WTC11 (cell line): ENCODE results near the gene CTAG1B. TPM values are rescaled to one million over a fixed set of nuclear protein-coding genes. Genes with fewer than 3 reads are reported as not detected.

Experiments
- ATAC-seq: fragments of 200-7000 bp; cut with Tn5 transposase; 2 replicates; pipeline ENCODE4 v1.10.0; 2021; ENCODE audit warnings: mild to moderate bottlenecking, moderate library complexity
- CTCF ChIA-PET: fragments of 300-600 bp; sonication (Branson Sonifier 250); formaldehyde crosslinking; loops from one replicate; lab custom pipeline; 2021; ENCODE audit warnings: antibody characterized with exemption; lab: Charles Lee
- POLR2A ChIA-PET: fragments of 350-600 bp; sonication (Branson Sonifier 250); formaldehyde crosslinking; loops from one replicate; lab custom pipeline; 2021; ENCODE audit warnings: antibody characterized with exemption; lab: Charles Lee
- DNase-seq: peaks from one replicate; pipeline ENCODE4 v3.0.0; 2021; ENCODE audit warnings: low spot score
- H3K27ac Mint-ChIP-seq: 2 replicates; pipeline ENCODE4 v1.8.0; 2021; ENCODE audit warnings: mixed read lengths
- H3K27me3 Mint-ChIP-seq: 2 replicates; pipeline ENCODE4 v1.8.0; 2021; ENCODE audit warnings: low read depth, mild to moderate bottlenecking, moderate library complexity, mixed read lengths
- H3K36me3 Mint-ChIP-seq: 2 replicates; pipeline ENCODE4 v1.8.0; 2021; ENCODE audit warnings: mixed read lengths
- H3K4me1 Mint-ChIP-seq: 2 replicates; pipeline ENCODE4 v1.8.0; 2022; ENCODE audit warnings: mixed read lengths
- H3K4me3 Mint-ChIP-seq: 2 replicates; pipeline ENCODE4 v1.8.0; 2021; ENCODE audit warnings: mild to moderate bottlenecking, moderate library complexity, mixed read lengths
- H3K9me3 Mint-ChIP-seq: 2 replicates; pipeline ENCODE4 v1.8.0; 2021; ENCODE audit warnings: mixed read lengths
- CBFB ChIP-seq: sonication (generic); formaldehyde crosslinking; IDR thresholded peaks from 2 replicates; pipeline ENCODE4 v1.8.1; 2022; ENCODE audit warnings: mild to moderate bottlenecking, low read depth, missing genetic modification reagents
- EMX1 ChIP-seq: fragments of 250-450 bp; sonication (Bioruptor Pico); IDR thresholded peaks from 2 replicates; pipeline ENCODE4 v1.8.0; 2021; ENCODE audit warnings: mild to moderate bottlenecking
- FOXJ3 ChIP-seq: sonication (generic); formaldehyde crosslinking; IDR thresholded peaks from 2 replicates; pipeline ENCODE4 v1.9.0; 2021; ENCODE audit warnings: missing genetic modification reagents, mild to moderate bottlenecking, borderline replicate concordance
- KAT7 ChIP-seq: sonication (generic); formaldehyde crosslinking; IDR thresholded peaks from 2 replicates; pipeline ENCODE4 v1.8.1; 2023; ENCODE audit warnings: missing genetic modification reagents, mild to moderate bottlenecking, borderline replicate concordance
- NFATC4 ChIP-seq: fragments of 250-450 bp; sonication (Bioruptor Pico); IDR thresholded peaks from 2 replicates; pipeline ENCODE4 v1.9.0; 2021; ENCODE audit warnings: mild to moderate bottlenecking
- NFYB ChIP-seq: sonication (generic); formaldehyde crosslinking; conservative IDR thresholded peaks from 2 replicates; pipeline ENCODE4 v1.8.0; 2022; ENCODE audit warnings: low read depth, missing genetic modification reagents
- TEAD1 ChIP-seq: sonication (generic); formaldehyde crosslinking; IDR thresholded peaks from 2 replicates; pipeline ENCODE4 v1.8.0; 2022; ENCODE audit warnings: mild to moderate bottlenecking, missing genetic modification reagents
- TEAD4 ChIP-seq: sonication (generic); formaldehyde crosslinking; IDR thresholded peaks from 2 replicates; pipeline ENCODE4 v1.8.0; 2022; ENCODE audit warnings: mild to moderate bottlenecking, missing genetic modification reagents
- ZNF138 ChIP-seq: sonication (generic); formaldehyde crosslinking; conservative IDR thresholded peaks from 2 replicates; pipeline ENCODE4 v1.8.1; 2022; ENCODE audit warnings: mild to moderate bottlenecking, moderate library complexity, missing genetic modification reagents
- ZNF232 ChIP-seq: sonication (generic); formaldehyde crosslinking; IDR thresholded peaks from 2 replicates; pipeline ENCODE4 v1.8.0; 2022; ENCODE audit warnings: mild to moderate bottlenecking, missing genetic modification reagents
- total RNA-seq: library from RNA; stranded (reverse); gene quantifications from 3 replicates; pipeline ENCODE4 v1.2.3, GENCODE V29; 2021
- TF ChIP-seq, protein P1 (sequence below): sonication (generic); formaldehyde crosslinking; conservative IDR thresholded peaks from 2 replicates; pipeline ENCODE4 v1.8.1; 2022; ENCODE audit warnings: mild to moderate bottlenecking, missing genetic modification reagents
- TF ChIP-seq, protein P2 (sequence below): sonication (generic); formaldehyde crosslinking; IDR thresholded peaks from 2 replicates; pipeline ENCODE4 v1.8.0; 2023; ENCODE audit warnings: missing genetic modification reagents
- TF ChIP-seq, protein P3 (sequence below): sonication (generic); formaldehyde crosslinking; IDR thresholded peaks from 2 replicates; pipeline ENCODE4 v1.8.1; 2023; ENCODE audit warnings: mild to moderate bottlenecking, missing genetic modification reagents, moderate library complexity
- TF ChIP-seq, protein P4 (sequence below): sonication (generic); formaldehyde crosslinking; IDR thresholded peaks from 2 replicates; pipeline ENCODE4 v1.8.1; 2023; ENCODE audit warnings: mild to moderate bottlenecking, moderate library complexity, missing genetic modification reagents
- TF ChIP-seq, protein P5 (sequence below): sonication (generic); formaldehyde crosslinking; IDR thresholded peaks from 2 replicates; pipeline ENCODE4 v1.8.1; 2022; ENCODE audit warnings: mild to moderate bottlenecking, missing genetic modification reagents, moderate library complexity, borderline replicate concordance
- TF ChIP-seq, protein P6 (sequence below): fragments of 250-450 bp; sonication (Bioruptor Pico); IDR thresholded peaks from 2 replicates; pipeline ENCODE4 v1.9.0; 2021; ENCODE audit warnings: mild to moderate bottlenecking

The CTAG1B gene
- total RNA-seq, 1 experiment from 2014 or later, result not detected

DNA sequence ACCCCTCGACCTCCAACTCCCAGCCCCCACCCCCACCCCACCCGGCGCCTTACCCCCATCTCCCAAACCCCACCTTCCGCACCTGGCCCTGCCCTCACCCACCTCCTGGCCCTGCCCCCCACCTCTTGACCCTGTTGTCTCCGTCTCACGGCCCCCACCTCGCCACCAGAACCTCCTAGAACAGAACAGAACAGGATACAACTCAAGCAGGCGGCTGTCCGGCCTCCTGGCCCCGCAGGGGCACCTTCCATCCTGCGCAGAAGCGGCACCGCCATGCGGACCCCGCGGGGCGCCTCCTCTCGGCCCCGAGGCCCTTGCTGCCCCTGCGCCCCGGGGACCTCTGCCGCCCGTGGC lies 33.9 kb upstream of the CTAG1B start (continued):
- no peak for TF ChIP-seq FOXJ3

DNA sequence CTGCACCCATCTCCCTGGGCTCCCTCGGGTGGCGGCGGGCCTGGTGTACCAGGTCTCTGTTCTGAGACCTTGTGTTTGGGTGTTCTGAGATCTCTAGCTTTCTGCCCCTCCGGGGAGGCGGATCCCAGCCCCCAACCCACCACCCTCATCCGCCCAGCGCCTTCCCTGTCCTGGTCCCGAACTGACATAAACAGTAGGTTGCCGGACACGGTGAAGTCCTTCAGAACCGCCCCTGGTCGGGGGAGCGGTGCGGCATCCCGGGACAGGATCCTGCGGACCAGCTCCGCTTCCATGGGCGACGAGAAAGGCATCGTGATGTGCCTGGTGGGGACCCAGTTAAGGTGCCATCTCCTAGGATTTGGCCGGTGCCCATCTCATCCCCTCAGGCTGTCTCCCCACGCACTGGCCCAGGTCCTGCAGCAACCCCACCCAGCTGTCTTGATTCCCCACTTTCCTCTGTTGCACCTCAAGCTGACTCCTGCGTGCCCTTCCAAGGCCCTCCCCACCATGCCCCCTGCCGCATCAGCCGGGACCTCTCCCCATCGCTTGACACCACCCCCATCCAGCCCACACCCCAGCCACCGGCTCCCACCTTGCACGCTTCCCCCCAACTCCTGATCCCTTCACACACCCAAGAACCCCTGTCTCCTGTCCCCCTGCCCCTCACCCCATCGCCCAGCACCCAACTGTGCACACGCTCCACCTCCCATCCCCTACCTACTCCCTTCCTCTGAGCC lies 33.4 kb upstream of the CTAG1B start:
- ATAC-seq (no peak), DNase-seq (no peak)
- H3K4me1 Mint-ChIP-seq, result no peaks in the 10 kb centered on the region
- ChIA-PET CTCF (no interaction called here), POLR2A (no interaction called here)
- H3K36me3 Mint-ChIP-seq, result no peaks in the 10 kb centered on the region
- no peak overlapping the region for H3K4me3 Mint-ChIP-seq
- H3K27me3 Mint-ChIP-seq, result no peaks in the 10 kb centered on the region
- H3K9me3 Mint-ChIP-seq, result no peaks in the 10 kb centered on the region
- H3K27ac Mint-ChIP-seq, result no peak overlapping the region
- no peak for TF ChIP-seq NFATC4
- TF ChIP-seq TEAD4 (CRISPR knock-in tag), result no peak
- TF ChIP-seq, protein P1, sequence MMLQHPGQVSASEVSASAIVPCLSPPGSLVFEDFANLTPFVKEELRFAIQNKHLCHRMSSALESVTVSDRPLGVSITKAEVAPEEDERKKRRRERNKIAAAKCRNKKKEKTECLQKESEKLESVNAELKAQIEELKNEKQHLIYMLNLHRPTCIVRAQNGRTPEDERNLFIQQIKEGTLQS (CRISPR knock-in tag), result no peak
- TF ChIP-seq, protein P2, sequence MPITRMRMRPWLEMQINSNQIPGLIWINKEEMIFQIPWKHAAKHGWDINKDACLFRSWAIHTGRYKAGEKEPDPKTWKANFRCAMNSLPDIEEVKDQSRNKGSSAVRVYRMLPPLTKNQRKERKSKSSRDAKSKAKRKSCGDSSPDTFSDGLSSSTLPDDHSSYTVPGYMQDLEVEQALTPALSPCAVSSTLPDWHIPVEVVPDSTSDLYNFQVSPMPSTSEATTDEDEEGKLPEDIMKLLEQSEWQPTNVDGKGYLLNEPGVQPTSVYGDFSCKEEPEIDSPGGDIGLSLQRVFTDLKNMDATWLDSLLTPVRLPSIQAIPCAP, result no peak
- no peak for TF ChIP-seq EMX1 (CRISPR knock-in tag)
- TF ChIP-seq, protein P3, sequence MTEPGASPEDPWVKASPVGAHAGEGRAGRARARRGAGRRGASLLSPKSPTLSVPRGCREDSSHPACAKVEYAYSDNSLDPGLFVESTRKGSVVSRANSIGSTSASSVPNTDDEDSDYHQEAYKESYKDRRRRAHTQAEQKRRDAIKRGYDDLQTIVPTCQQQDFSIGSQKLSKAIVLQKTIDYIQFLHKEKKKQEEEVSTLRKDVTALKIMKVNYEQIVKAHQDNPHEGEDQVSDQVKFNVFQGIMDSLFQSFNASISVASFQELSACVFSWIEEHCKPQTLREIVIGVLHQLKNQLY, result no peak
- TF ChIP-seq, protein P4, sequence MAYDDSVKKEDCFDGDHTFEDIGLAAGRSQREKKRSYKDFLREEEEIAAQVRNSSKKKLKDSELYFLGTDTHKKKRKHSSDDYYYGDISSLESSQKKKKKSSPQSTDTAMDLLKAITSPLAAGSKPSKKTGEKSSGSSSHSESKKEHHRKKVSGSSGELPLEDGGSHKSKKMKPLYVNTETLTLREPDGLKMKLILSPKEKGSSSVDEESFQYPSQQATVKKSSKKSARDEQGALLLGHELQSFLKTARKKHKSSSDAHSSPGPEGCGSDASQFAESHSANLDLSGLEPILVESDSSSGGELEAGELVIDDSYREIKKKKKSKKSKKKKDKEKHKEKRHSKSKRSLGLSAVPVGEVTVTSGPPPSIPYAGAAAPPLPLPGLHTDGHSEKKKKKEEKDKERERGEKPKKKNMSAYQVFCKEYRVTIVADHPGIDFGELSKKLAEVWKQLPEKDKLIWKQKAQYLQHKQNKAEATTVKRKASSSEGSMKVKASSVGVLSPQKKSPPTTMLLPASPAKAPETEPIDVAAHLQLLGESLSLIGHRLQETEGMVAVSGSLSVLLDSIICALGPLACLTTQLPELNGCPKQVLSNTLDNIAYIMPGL (CRISPR knock-in tag), result no peak

DNA sequence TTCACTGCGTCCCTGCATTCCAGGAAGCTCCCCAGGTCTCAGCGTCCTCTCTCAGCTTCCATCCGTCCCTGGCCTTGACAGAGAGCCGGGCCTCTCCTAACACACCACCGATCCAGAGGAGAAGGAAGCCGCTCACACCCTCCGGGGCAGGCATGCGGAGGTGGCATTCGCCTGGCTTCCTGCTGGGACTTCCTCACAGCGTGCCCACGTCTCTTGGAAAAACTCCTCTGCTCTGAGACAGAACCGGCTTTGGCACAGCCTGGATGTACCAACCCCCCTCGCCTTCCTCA lies 31.1 kb upstream of the CTAG1B start:
- Mint-ChIP-seq H3K27me3 (no peaks in the 10 kb centered on the region), H3K4me3 (no peak overlapping the region), H3K36me3 (no peaks in the 10 kb centered on the region), H3K27ac (no peak overlapping the region)
- ChIA-PET CTCF (interaction anchor here (1.2 kb wide), 1 partner anchor 99 kb away, joined by 4 read pairs; no protein-coding TSS in a partner anchor), POLR2A (no interaction called here)
- no peak for ATAC-seq
- no peak for TF ChIP-seq TEAD1 (CRISPR knock-in tag)
- no peak for TF ChIP-seq CBFB
- TF ChIP-seq, protein P5, sequence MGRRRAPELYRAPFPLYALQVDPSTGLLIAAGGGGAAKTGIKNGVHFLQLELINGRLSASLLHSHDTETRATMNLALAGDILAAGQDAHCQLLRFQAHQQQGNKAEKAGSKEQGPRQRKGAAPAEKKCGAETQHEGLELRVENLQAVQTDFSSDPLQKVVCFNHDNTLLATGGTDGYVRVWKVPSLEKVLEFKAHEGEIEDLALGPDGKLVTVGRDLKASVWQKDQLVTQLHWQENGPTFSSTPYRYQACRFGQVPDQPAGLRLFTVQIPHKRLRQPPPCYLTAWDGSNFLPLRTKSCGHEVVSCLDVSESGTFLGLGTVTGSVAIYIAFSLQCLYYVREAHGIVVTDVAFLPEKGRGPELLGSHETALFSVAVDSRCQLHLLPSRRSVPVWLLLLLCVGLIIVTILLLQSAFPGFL (CRISPR knock-in tag), result no peak
- TF ChIP-seq, protein P6, sequence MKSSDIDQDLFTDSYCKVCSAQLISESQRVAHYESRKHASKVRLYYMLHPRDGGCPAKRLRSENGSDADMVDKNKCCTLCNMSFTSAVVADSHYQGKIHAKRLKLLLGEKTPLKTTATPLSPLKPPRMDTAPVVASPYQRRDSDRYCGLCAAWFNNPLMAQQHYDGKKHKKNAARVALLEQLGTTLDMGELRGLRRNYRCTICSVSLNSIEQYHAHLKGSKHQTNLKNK (CRISPR knock-in tag), result no peak
- TF ChIP-seq ZNF138 (CRISPR knock-in tag), result no peak
- TF ChIP-seq NFATC4, result no peak
- TF ChIP-seq ZNF232 (CRISPR knock-in tag), result no peak
- TF ChIP-seq, protein P1 (CRISPR knock-in tag), result no peak
- TF ChIP-seq NFYB (CRISPR knock-in tag), result no peak
- TF ChIP-seq TEAD4 (CRISPR knock-in tag), result no peak
- no peak for TF ChIP-seq KAT7 (CRISPR knock-in tag)
- TF ChIP-seq, all 79 proteins: peak for 0
- DNase-seq, result no peak
- no peaks in the 10 kb centered on the region for H3K9me3 Mint-ChIP-seq
- no peaks in the 10 kb centered on the region for H3K4me1 Mint-ChIP-seq
